Skeletal muscle tissue (tissue), 4 donors: ENCODE measurements around the gene VARS2. TPM values are rescaled to one million over a fixed set of nuclear protein-coding genes. Genes with fewer than 3 reads are reported as not detected.
"Not testable (repeated sequence)": the region's sequence is repeated elsewhere in the genome, so short reads cannot be mapped to it uniquely, and the experiment has no call there.

Experiments
- H3K27ac ChIP-seq: one replicate; pipeline ENCODE4 v1.7.0; 2013; ENCODE audit warnings: mild to moderate bottlenecking, low read depth, low read length, inconsistent platforms
- H3K27me3 ChIP-seq, 3 donors: one replicate each; pipeline ENCODE4 v1.7.0; 2013; ENCODE audit warnings: low read length in 3 of 3; ENCODE audit not compliant: control insufficient read depth in 3 of 3, insufficient read depth in 3 of 3
- H3K36me3 ChIP-seq, 3 donors: one replicate each; pipeline ENCODE4 v1.7.0; 2013; ENCODE audit warnings: low read length in 3 of 3; ENCODE audit not compliant: control insufficient read depth in 3 of 3, insufficient read depth in 3 of 3
- H3K4me1 ChIP-seq, 3 donors: one replicate each; pipeline ENCODE4 v1.7.0; 2013; ENCODE audit warnings: low read length in 3 of 3, mild to moderate bottlenecking in 3 of 3; ENCODE audit not compliant: control insufficient read depth in 3 of 3, insufficient read depth in 3 of 3
- H3K4me3 ChIP-seq, 3 donors: one replicate each; pipeline ENCODE4 v1.7.0; 2013; ENCODE audit warnings: low read length in 3 of 3
- H3K9ac ChIP-seq, 3 donors: one replicate each; pipeline ENCODE4 v1.7.0; 2013; ENCODE audit warnings: low read length in 3 of 3, mild to moderate bottlenecking in 3 of 3, moderate library complexity in 2 of 3, low read depth in 1 of 3
- H3K9me3 ChIP-seq, 3 donors: one replicate each; pipeline ENCODE4 v1.7.0; 2013; ENCODE audit warnings: low read length in 3 of 3; ENCODE audit not compliant: control insufficient read depth in 3 of 3
- total RNA-seq: library from RNA; depleted of rRNA; stranded (reverse); fragments of >200 nt; gene quantifications from one replicate; pipeline ENCODE4 v1.2.3, GENCODE V29; 2014
- donor health status: Osteomylitis.

The VARS2 gene
- total RNA-seq, 1 donor from 2014 or later: 12.5 TPM

GRCh38 chr6:30924040-30924627 is 10.1 kb downstream of the VARS2 start:
- not testable (repeated sequence) for H3K9me3 ChIP-seq, H3K27ac ChIP-seq, H3K27me3 ChIP-seq, H3K4me3 ChIP-seq, H3K9ac ChIP-seq
- Histone ChIP-seq H3K36me3 (peaks cover 60 to 66% (median 62%) of the 10 kb centered on the region in 3 donors), H3K4me1 (peaks cover 8 to 12% (median 10%) of the 10 kb centered on the region in 3 donors)

GRCh38 chr6:30926644-30927043 is 12.6 kb downstream of the VARS2 start:
- no peak overlapping the region for H3K27ac ChIP-seq
- peaks cover 8 to 12% (median 10%) of the 10 kb centered on the region in 3 donors for H3K4me1 ChIP-seq
- no peak overlapping the region for H3K4me3 ChIP-seq
- H3K36me3 ChIP-seq: peaks cover 37 to 42% (median 38%) of the 10 kb centered on the region in 3 donors
- H3K9me3 ChIP-seq: peaks cover 3 to 5% (median 4%) of the 10 kb centered on the region in 3 donors
- H3K9ac ChIP-seq: peak overlapping the region in 1 of 3 donors; percentile 25
- no peaks in the 10 kb centered on the region for H3K27me3 ChIP-seq

GRCh38 chr6:30927080-30927479 is 13.0 kb downstream of the VARS2 start:
- H3K27ac ChIP-seq, H3K27me3 ChIP-seq, H3K9me3 ChIP-seq, H3K4me3 ChIP-seq, H3K9ac ChIP-seq: not testable (repeated sequence)
- Histone ChIP-seq H3K4me1 (peaks cover 8 to 12% (median 10%) of the 10 kb centered on the region in 3 donors), H3K36me3 (peaks cover 32 to 38% (median 34%) of the 10 kb centered on the region in 3 donors)

- Histone ChIP-seq H3K27ac (no peak overlapping the region), H3K9me3 (peaks cover 3 to 5% (median 4%) of the 10 kb centered on the region in 3 donors), H3K36me3 (peaks cover 16 to 22% (median 18%) of the 10 kb centered on the region in 3 donors), H3K4me1 (peaks cover 8 to 12% (median 10%) of the 10 kb centered on the region in 3 donors), H3K27me3 (no peaks in the 10 kb centered on the region), H3K9ac (no peak overlapping the region), H3K4me3 (no peak overlapping the region)
Observed at GRCh38 chr6:30928677-30929076, 14.6 kb downstream of the VARS2 start.

GRCh38 chr6:30930506-30930905 is 16.5 kb downstream of the VARS2 start:
- Histone ChIP-seq H3K36me3 (peaks cover 10 to 15% (median 11%) of the 10 kb centered on the region in 3 donors), H3K9me3 (peaks cover 3 to 5% (median 4%) of the 10 kb centered on the region in 3 donors), H3K27ac (no peak overlapping the region), H3K9ac (no peak overlapping the region), H3K4me1 (peaks cover 8 to 12% (median 10%) of the 10 kb centered on the region in 3 donors), H3K4me3 (no peak overlapping the region), H3K27me3 (no peaks in the 10 kb centered on the region)

GRCh38 chr6:30931272-30931671 is 17.2 kb downstream of the VARS2 start:
- H3K27me3 ChIP-seq: no peaks in the 10 kb centered on the region
- H3K36me3 ChIP-seq: peaks cover 3 to 7% (median 5%) of the 10 kb centered on the region in 3 donors
- no peak overlapping the region for H3K9ac ChIP-seq
- no peak overlapping the region for H3K4me3 ChIP-seq
- peaks cover 3 to 5% (median 4%) of the 10 kb centered on the region in 3 donors for H3K9me3 ChIP-seq
- H3K27ac ChIP-seq: no peak overlapping the region
- peaks cover 8 to 9% (median 8%) of the 10 kb centered on the region in 3 donors for H3K4me1 ChIP-seq

GRCh38 chr6:30931969-30932645 is 18.1 kb downstream of the VARS2 start, which contains the start of gene SFTA2:
Gene SFTA2 (minus strand): TSS chr6:30932170. CDS start chr6:30932096, 74 bp downstream.
- Histone ChIP-seq H3K9ac (no peak within 1 kb of the TSS), H3K9me3 (peaks cover 3 to 5% (median 4%) of the 10 kb centered on the region in 3 donors), H3K27ac (no peak within 1 kb of the TSS), H3K4me1 (peaks cover 0 to under 1% (median under 1%) of the 10 kb centered on the region in 3 donors), H3K4me3 (no peak within 1 kb of the TSS), H3K36me3 (no peaks in the 10 kb centered on the region), H3K27me3 (peaks cover 0 to 2% (median 0%) of the 10 kb centered on the region in 3 donors)

DNA sequence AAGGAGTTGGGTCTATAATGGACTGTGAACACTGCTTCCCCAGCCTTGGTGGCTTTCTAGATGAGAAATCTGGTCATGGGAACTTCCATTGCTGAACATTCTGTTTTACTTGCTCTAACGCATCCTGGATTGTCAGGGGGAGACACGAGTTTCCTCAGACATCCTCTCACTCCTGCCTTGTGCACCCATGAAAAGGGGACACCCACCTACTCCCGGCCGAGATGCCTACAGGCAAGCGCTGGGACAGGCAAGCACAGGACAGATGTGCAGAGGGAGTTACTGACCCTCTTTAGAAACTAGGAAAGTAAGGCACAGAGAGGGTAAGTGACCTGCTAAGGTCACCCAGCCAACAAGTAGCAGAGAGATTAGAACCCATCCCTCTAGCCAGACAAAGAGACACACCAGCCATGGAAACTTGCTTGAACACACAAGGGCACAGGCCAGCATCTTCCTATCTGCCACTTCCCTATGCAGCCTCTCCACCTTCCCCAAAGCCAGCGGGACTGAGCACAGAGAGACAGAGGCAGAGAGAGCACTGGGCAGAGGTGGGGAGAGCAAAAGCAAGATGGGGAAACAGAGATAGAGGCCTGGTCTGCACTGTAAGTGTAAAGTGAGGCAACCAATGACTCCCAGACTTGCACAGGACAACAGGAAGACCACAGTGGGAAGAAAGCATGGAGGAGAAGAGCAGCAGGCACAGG is 18.8 kb downstream of the VARS2 start:
- Histone ChIP-seq H3K4me3 (no peak overlapping the region), H3K9ac (no peak overlapping the region), H3K27ac (no peak overlapping the region), H3K27me3 (peaks cover 0 to 5% (median 0%) of the 10 kb centered on the region in 3 donors), H3K9me3 (peaks cover 3 to 5% (median 4%) of the 10 kb centered on the region in 3 donors), H3K4me1 (no peaks in the 10 kb centered on the region), H3K36me3 (no peaks in the 10 kb centered on the region)

DNA sequence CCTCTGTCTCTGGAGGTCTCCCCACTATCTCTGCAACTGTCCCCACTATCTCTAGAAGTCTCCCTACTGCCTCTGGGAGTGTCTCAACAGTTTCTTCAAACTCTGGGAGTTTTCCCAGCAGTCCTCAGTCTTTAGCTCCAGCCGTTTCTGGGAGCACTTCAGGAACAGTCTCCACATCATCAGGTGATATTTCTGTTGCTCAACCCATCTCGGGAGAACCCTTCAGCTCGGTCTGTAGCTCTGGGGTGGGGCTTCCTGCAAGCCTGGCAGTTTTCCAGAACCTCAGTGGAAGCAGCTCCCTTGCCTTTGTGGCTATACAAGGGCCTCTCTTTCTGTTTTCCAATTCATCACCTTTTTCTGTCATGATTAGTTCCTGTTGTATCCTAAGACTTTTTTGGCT is 21.0 kb downstream of the VARS2 start:
- Histone ChIP-seq H3K4me3 (no peak overlapping the region), H3K4me1 (no peaks in the 10 kb centered on the region)

More for the DNA sequence above, 21.0 kb downstream of the VARS2 start:
- H3K9me3 ChIP-seq: no peaks in the 10 kb centered on the region
- H3K27me3 ChIP-seq: peaks cover 0 to 5% (median 3%) of the 10 kb centered on the region in 3 donors
- no peak overlapping the region for H3K9ac ChIP-seq
- H3K27ac ChIP-seq: no peak overlapping the region
- no peaks in the 10 kb centered on the region for H3K36me3 ChIP-seq
